SJCRH30 (cell line): ENCODE measurements around the gene CDX2. TPM values are rescaled to one million over a fixed set of nuclear protein-coding genes. Genes with fewer than 3 reads are reported as not detected.

Source experiments
- DNase-seq, 2 experiments: peaks; one replicate each; pipeline ENCODE4 v3.0.0-alpha.2; 2015 to 2020
- H3K27ac ChIP-seq: fragments of 250-450 bp; sonication (Bioruptor Pico); 2 replicates; pipeline ENCODE4 v1.5.1; 2020; ENCODE audit warnings: mild to moderate bottlenecking, moderate library complexity
- H3K27me3 ChIP-seq: fragments of 250-450 bp; sonication (Bioruptor Pico); 2 replicates; pipeline ENCODE4 v1.5.1; 2020; ENCODE audit warnings: mild to moderate bottlenecking, moderate library complexity
- H3K36me3 ChIP-seq: fragments of 250-450 bp; sonication (Bioruptor Pico); 2 replicates; pipeline ENCODE4 v1.5.1; 2020; ENCODE audit warnings: mild to moderate bottlenecking, moderate library complexity
- H3K4me1 ChIP-seq: fragments of 250-450 bp; sonication (Bioruptor Pico); 2 replicates; pipeline ENCODE4 v1.5.1; 2020; ENCODE audit warnings: mild to moderate bottlenecking, moderate library complexity
- H3K4me3 ChIP-seq: fragments of 250-450 bp; sonication (Bioruptor Pico); 2 replicates; pipeline ENCODE4 v1.5.1; 2020; ENCODE audit warnings: mild to moderate bottlenecking, moderate library complexity
- H3K9me3 ChIP-seq: fragments of 250-450 bp; sonication (Bioruptor Pico); replicated peaks from 2 replicates; pipeline ENCODE4 v1.5.1; 2020; ENCODE audit warnings: mild to moderate bottlenecking, moderate library complexity
- total RNA-seq: library from RNA; depleted of rRNA; stranded (reverse); fragments of >200 nt; shearing (Covaris generic); gene quantifications from 2 replicates; pipeline ENCODE4 v1.2.3, GENCODE V29; 2014

Gene CDX2
- total RNA-seq, 1 experiment from 2014 or later = not detected

- H3K27me3 ChIP-seq = peaks cover 14% of the 10 kb centered on the region
- H3K9me3 ChIP-seq = no peaks in the 10 kb centered on the region
- no peak overlapping the region for H3K27ac ChIP-seq
- H3K36me3 ChIP-seq = no peaks in the 10 kb centered on the region
- no peak overlapping the region for H3K4me3 ChIP-seq
- no peak for DNase-seq
- no peaks in the 10 kb centered on the region for H3K4me1 ChIP-seq
Measured at GRCh38 chr13:27921961-27922882, 46.9 kb downstream of the CDX2 start.

- H3K27me3 ChIP-seq = peaks cover 7% of the 10 kb centered on the region
- H3K27ac ChIP-seq = no peak overlapping the region
- H3K9me3 ChIP-seq = no peaks in the 10 kb centered on the region
- no peaks in the 10 kb centered on the region for H3K36me3 ChIP-seq
- no peaks in the 10 kb centered on the region for H3K4me1 ChIP-seq
- H3K4me3 ChIP-seq = no peak overlapping the region
- no peak for DNase-seq
Measured at GRCh38 chr13:27921421-27921960, 47.6 kb downstream of the CDX2 start.

- no peak overlapping the region for H3K4me3 ChIP-seq
- DNase-seq = no peak
- no peaks in the 10 kb centered on the region for H3K36me3 ChIP-seq
- peaks cover 3% of the 10 kb centered on the region; the same call in 1 of the 2 replicates for H3K27me3 ChIP-seq
- H3K9me3 ChIP-seq = no peaks in the 10 kb centered on the region
- H3K27ac ChIP-seq = no peak overlapping the region
- H3K4me1 ChIP-seq = no peaks in the 10 kb centered on the region
Measured at GRCh38 chr13:27920677-27921420, 48.3 kb downstream of the CDX2 start.

GRCh38 chr13:27919934-27920676 is 49.0 kb downstream of the CDX2 start, which contains the start of gene PDX1:
PDX1 (plus strand) TSS chr13:27920000; CDS start chr13:27920139, 139 bp downstream.
- H3K36me3 ChIP-seq = no peaks in the 10 kb centered on the region
- H3K4me1 ChIP-seq = no peaks in the 10 kb centered on the region
- DNase-seq = no peak
- H3K4me3 ChIP-seq = no peak within 1 kb of the TSS
- no peaks in the 10 kb centered on the region for H3K27me3 ChIP-seq
- H3K27ac ChIP-seq = no peak within 1 kb of the TSS
- H3K9me3 ChIP-seq = no peaks in the 10 kb centered on the region

- H3K36me3 ChIP-seq = no peaks in the 10 kb centered on the region
- DNase-seq = no peak
- no peaks in the 10 kb centered on the region for H3K27me3 ChIP-seq
- H3K9me3 ChIP-seq = no peaks in the 10 kb centered on the region
- H3K4me3 ChIP-seq = no peak overlapping the region
- no peak overlapping the region for H3K27ac ChIP-seq
- H3K4me1 ChIP-seq = no peaks in the 10 kb centered on the region
Measured at GRCh38 chr13:27919659-27919933, 49.5 kb downstream of the CDX2 start.

GRCh38 chr13:27918918-27919658 is 50.0 kb downstream of the CDX2 start:
- Histone ChIP-seq H3K27me3 (no peaks in the 10 kb centered on the region), H3K27ac (no peak overlapping the region), H3K4me1 (no peaks in the 10 kb centered on the region), H3K4me3 (no peak overlapping the region), H3K9me3 (no peaks in the 10 kb centered on the region), H3K36me3 (no peaks in the 10 kb centered on the region)
- no peak for DNase-seq

- H3K36me3 ChIP-seq = no peaks in the 10 kb centered on the region
- no peak for DNase-seq
- no peaks in the 10 kb centered on the region for H3K27me3 ChIP-seq
- no peaks in the 10 kb centered on the region for H3K9me3 ChIP-seq
- no peaks in the 10 kb centered on the region for H3K4me1 ChIP-seq
- H3K4me3 ChIP-seq = no peak overlapping the region
- no peak overlapping the region for H3K27ac ChIP-seq
Measured at GRCh38 chr13:27918041-27918917, 50.8 kb downstream of the CDX2 start.

GRCh38 chr13:27917121-27917947 is 51.8 kb downstream of the CDX2 start:
- Histone ChIP-seq H3K36me3 (no peaks in the 10 kb centered on the region), H3K4me3 (no peak overlapping the region), H3K4me1 (no peaks in the 10 kb centered on the region), H3K9me3 (no peaks in the 10 kb centered on the region), H3K27ac (no peak overlapping the region), H3K27me3 (no peaks in the 10 kb centered on the region)
- no peak for DNase-seq

GRCh38 chr13:27915301-27916207 is 53.6 kb downstream of the CDX2 start:
- Histone ChIP-seq H3K4me1 (no peaks in the 10 kb centered on the region), H3K27me3 (no peaks in the 10 kb centered on the region), H3K36me3 (no peaks in the 10 kb centered on the region), H3K4me3 (no peak overlapping the region), H3K9me3 (no peaks in the 10 kb centered on the region), H3K27ac (no peak overlapping the region)
- no peak for DNase-seq

GRCh38 chr13:27913160-27913559 is 56.0 kb downstream of the CDX2 start:
- H3K4me3 ChIP-seq = no peak overlapping the region
- peaks cover 9% of the 10 kb centered on the region; the same call in 1 of the 2 replicates for H3K27me3 ChIP-seq
- no peak overlapping the region for H3K27ac ChIP-seq
- H3K4me1 ChIP-seq = no peaks in the 10 kb centered on the region
- no peaks in the 10 kb centered on the region; the same call in 1 of the 2 replicates for H3K9me3 ChIP-seq
- H3K36me3 ChIP-seq = no peaks in the 10 kb centered on the region
- no peak for DNase-seq

GRCh38 chr13:27911521-27911920 is 57.6 kb downstream of the CDX2 start:
- Histone ChIP-seq H3K4me1 (no peaks in the 10 kb centered on the region), H3K9me3 (no peaks in the 10 kb centered on the region; the same call in 1 of the 2 replicates), H3K36me3 (no peaks in the 10 kb centered on the region), H3K27me3 (peaks cover 10% of the 10 kb centered on the region; the same call in 1 of the 2 replicates), H3K4me3 (no peak overlapping the region), H3K27ac (no peak overlapping the region)
- DNase-seq = no peak
